ENCODE data around the gene USP24. TPM values are rescaled to one million over a fixed set of nuclear protein-coding genes. Genes with fewer than 3 reads are reported as not detected.

The USP24 gene, protein sequence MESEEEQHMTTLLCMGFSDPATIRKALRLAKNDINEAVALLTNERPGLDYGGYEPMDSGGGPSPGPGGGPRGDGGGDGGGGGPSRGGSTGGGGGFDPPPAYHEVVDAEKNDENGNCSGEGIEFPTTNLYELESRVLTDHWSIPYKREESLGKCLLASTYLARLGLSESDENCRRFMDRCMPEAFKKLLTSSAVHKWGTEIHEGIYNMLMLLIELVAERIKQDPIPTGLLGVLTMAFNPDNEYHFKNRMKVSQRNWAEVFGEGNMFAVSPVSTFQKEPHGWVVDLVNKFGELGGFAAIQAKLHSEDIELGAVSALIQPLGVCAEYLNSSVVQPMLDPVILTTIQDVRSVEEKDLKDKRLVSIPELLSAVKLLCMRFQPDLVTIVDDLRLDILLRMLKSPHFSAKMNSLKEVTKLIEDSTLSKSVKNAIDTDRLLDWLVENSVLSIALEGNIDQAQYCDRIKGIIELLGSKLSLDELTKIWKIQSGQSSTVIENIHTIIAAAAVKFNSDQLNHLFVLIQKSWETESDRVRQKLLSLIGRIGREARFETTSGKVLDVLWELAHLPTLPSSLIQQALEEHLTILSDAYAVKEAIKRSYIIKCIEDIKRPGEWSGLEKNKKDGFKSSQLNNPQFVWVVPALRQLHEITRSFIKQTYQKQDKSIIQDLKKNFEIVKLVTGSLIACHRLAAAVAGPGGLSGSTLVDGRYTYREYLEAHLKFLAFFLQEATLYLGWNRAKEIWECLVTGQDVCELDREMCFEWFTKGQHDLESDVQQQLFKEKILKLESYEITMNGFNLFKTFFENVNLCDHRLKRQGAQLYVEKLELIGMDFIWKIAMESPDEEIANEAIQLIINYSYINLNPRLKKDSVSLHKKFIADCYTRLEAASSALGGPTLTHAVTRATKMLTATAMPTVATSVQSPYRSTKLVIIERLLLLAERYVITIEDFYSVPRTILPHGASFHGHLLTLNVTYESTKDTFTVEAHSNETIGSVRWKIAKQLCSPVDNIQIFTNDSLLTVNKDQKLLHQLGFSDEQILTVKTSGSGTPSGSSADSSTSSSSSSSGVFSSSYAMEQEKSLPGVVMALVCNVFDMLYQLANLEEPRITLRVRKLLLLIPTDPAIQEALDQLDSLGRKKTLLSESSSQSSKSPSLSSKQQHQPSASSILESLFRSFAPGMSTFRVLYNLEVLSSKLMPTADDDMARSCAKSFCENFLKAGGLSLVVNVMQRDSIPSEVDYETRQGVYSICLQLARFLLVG (N-terminal part only)
- 32.9 TPM for total RNA-seq
- long read RNA-seq, partial matches to known transcripts = 11 of 14 reads
- long read RNA-seq, other reads (novel, unspliced or antisense) = 3 of 14 reads

DNA sequence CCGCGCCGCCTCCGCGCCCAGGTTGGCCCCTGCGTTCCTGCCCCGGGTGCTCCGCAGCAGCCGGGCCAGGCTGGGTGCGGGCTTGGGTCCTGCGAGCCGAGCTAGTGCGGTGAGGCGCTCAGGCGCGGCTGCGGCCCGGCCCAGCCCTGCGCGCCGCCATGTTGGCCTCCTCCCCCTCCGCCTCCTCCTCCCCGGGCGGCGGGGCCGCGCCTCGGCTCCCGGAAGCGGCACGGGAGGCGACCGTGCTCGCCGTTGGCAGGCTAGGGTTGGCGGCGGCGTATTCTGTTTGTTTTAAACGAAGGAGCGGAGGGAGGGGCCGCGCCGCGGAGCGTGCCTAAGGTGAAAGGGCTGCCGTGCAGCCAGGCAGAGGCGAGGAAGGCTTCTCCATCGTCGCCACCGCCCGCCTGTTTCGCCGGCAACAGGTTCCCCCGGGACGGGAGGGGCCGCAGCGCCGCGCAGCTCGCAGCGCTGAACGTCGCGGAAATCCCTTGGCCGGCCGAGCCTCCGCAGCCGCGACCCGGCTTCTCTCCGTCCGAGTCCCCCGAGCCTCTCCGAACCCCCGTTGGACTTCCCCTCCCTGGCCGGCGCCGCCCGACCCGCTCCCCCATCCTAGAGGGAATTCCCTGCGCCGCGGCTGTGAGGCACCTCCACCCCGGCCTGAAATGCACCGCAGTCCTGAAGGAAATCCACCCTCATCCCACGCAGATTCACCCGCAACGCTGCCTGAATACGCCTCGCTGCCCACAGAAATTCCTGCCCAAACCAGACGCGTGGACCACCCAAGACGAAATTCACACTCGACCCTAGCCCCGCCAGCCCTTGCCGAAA lies at the start of gene USP24:
TSS of gene USP24 (minus strand) at position 171 of the 828 bp plus-strand sequence. CDS start 251 bp downstream, outside the sequence.
- DNase-seq = peak; percentile 88
- intact Hi-C loops (cut with DNase I) = loop anchor here (10.0 kb wide), 1 partner anchor 59 kb away; no protein-coding TSS in a partner anchor
- ATAC-seq (ENCODE audit: poor library complexity) = peak; percentile 96

GRCh38 chr1:55262822-55263221 lies 47.7 kb upstream of the USP24 start:
- intact Hi-C loops (cut with DNase I) = no loop called here
- ATAC-seq (ENCODE audit: poor library complexity) (no peak), DNase-seq (no peak)

DNA sequence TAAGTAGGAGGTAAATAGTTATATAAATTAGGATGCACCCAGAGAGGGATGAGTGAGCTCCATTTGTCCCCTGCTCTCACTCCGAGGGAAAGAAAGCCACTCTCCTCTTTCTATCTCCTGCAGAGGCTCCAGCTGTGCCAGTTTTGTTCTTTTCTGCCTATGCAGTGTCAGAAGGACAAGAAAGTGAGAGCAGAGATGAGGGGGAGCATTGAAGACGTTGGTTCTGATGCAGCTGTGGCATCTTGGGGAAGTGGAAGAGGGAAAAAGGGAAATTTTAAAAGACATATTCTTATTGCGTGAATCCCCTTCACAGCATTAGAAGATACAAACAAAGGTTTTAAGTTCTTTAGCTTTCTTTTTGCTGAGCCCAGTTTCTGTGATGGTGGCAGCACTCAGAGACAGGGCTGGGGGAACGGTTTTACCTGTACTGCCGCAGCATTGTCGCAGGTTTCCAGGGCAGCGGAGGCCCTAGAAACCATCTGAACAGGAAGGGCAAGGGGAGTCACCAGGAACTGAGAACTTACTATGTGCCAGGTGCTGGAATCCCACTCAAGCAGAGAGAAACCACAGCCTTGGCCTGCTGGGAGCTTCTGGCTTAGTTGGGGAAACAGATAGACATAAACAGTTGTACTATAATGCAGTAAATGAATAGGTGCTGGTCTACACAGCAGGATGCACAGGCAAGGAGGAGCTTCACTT lies 44.9 kb upstream of the USP24 start:
- intact Hi-C loops (cut with DNase I) = no loop called here
- DNase-seq (no peak), ATAC-seq (ENCODE audit: poor library complexity) (no peak)

DNA sequence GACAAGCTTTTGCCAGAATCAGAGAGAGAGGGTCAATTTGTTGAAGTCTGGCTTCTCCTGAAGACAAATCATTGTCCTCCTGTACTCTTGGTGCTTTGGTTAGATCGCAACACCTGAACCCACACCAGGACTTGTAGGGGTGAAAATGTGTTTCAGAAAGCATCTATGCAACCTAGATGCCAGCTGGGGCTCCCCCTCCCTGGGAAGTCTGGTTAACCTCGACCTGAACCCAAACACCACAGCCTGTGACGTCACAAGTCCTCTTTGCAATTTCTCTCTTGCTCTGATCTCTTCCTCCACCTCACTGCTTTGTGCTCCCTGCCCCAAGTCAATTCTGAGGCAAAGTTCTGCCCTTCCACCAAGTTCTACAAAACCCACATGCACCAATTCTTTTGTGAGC lies 42.8 kb upstream of the USP24 start:
- DNase-seq (no peak), ATAC-seq (ENCODE audit: poor library complexity) (no peak)
- intact Hi-C loops (cut with DNase I) = no loop called here

GRCh38 chr1:55255901-55256300 lies 40.7 kb upstream of the USP24 start:
- DNase-seq (no peak), ATAC-seq (ENCODE audit: poor library complexity) (no peak)
- intact Hi-C loops (cut with DNase I) = no loop called here

- intact Hi-C loops (cut with DNase I) = no loop called here
- no peak for DNase-seq
- ATAC-seq (ENCODE audit: poor library complexity) = no peak
Measured at GRCh38 chr1:55252942-55253589, 37.9 kb upstream of the USP24 start.

- DNase-seq = no peak
- intact Hi-C loops (cut with DNase I) = no loop called here
- peak; percentile 69 for ATAC-seq (ENCODE audit: poor library complexity)
Measured at GRCh38 chr1:55250399-55251075, 35.4 kb upstream of the USP24 start.

- DNase-seq (no peak), ATAC-seq (ENCODE audit: poor library complexity) (peak; percentile 33)
- intact Hi-C loops (cut with DNase I) = no loop called here
Measured at GRCh38 chr1:55249646-55250398, 34.7 kb upstream of the USP24 start.

DNA sequence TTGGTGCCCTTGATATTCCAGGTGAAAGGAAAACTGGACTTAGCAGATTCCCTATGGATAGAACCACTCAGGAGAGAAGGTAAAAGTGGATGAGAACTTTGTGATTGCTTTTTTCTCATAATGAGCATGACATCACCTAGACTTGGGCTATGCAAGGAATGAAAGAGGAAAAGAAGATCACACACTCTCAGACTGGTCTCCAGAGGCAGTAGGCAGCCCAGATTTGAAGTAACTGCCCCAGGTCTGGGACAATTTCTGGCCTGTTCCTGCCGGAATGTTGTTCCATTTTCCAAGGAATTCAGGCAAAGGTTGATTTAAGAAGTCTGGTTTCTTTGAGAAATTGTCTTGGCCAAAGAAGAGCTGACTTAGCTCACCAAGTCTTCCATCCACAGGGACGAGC lies 31.7 kb upstream of the USP24 start:
- ATAC-seq (ENCODE audit: poor library complexity) = no peak
- intact Hi-C loops (cut with DNase I) = no loop called here
- DNase-seq = no peak

DNA sequence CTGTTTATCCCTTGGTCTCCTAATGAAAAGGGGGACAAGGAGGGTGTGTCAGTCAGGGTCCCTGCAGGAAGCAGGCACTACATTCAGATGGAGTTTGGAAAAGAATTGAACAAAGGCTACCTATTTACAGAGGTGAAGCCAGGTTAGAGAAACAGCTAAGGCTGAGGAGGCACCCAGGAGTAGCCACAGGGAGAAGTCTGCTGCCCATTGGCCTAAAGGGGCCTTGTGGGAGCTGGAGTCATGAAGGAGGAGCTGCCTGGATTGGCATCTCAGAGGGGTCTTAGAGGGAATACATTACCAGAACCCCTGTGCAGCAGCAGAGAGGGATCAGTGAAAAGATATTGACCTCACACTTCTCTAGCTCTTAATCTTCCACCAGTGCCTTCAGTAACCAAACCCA lies 31.2 kb upstream of the USP24 start:
- no peak for DNase-seq
- ATAC-seq (ENCODE audit: poor library complexity) = no peak
- intact Hi-C loops (cut with DNase I) = no loop called here

DNA sequence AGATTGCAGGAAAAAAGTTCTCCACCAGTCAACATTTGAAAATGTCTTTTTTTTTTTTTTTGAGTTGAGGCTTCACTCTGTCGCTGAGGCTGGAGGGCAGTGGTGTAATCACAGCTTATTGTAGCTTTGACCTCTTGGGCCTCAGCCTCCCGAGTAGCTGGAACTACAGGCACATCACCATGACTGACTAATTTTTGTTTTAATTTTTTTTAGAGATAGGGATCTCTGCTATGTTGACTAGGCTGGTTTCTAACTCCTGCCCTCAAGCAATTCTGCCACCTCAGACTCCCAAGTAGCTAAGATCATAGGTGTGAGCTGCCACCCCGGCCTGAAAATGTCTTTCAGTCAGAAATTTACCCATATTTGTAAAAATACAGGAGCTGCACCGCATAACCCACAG lies 30.6 kb upstream of the USP24 start:
- DNase-seq (no peak), ATAC-seq (ENCODE audit: poor library complexity) (no peak)
- intact Hi-C loops (cut with DNase I) = no loop called here

GRCh38 chr1:55244476-55245099 lies 29.4 kb upstream of the USP24 start:
- ATAC-seq (ENCODE audit: poor library complexity) (peak; percentile 63), DNase-seq (no peak)
- intact Hi-C loops (cut with DNase I) = no loop called here

DNA sequence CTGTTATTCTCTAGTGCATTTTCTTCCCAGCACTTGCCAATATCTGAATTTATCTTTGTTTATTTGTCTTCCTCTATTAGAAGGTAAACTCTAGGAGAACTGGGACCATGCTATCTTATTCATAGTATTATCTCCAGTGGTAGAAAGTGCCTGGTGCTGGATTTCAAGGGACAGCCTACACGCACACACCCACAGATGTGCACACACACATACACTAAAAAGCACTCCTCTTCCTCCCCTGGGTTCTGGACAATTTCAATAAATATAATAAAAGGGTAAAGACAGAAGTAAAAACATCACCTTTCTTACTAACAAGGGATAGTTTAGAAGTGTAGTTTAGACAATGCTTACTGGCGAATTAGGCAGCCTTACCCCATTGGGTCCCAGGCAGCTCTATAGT lies 28.5 kb upstream of the USP24 start:
- no peak for ATAC-seq (ENCODE audit: poor library complexity)
- no peak for DNase-seq
- intact Hi-C loops (cut with DNase I) = no loop called here

DNA sequence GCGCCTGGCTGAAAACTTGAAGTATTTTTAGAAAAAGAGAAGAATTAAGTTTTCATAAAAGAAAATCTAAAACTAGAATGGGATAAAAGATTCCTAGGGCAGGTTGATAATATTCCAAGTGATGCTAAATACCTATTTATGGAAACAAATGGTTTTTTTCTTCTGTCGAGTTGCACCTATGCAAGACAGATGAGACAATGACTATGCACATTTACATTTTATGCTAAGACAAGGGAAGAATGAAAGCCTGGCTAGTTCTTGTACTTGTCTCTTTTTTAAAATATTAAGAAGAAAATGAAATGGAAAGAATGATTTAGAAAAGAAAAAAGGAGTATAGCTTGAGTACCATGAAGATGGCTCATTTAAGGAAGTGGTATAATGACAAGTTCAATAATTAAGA lies 24.4 kb upstream of the USP24 start:
- no peak for DNase-seq
- intact Hi-C loops (cut with DNase I) = no loop called here
- no peak for ATAC-seq (ENCODE audit: poor library complexity)

DNA sequence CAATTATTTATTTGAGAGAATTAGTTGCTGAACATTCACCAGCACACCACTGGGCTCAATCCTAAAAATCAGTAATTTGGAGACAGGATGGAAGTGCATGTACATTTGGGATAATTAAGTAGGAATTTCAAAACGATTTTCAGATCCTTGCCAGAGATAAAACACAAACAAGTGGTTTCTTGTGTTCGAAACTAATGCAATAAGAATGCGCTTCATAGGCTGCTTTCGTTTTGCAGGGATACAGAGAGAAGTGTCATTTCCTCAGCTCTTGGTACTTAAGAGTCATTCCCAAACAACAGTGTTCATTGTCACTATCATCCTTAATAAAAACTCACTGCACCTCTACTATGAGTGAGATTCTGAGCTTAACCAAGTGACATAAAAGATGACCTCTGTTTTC lies 20.6 kb upstream of the USP24 start:
- intact Hi-C loops (cut with DNase I) = no loop called here
- DNase-seq (no peak), ATAC-seq (ENCODE audit: poor library complexity) (no peak)
